HG03196 (cell line): ENCODE results near the gene GSG1L.

ENCODE experiments used
- ATAC-seq: cut with Tn5 transposase; IDR thresholded peaks from one replicate; pipeline ENCODE4 v1.9.1; 2021; ENCODE audit not compliant: unreplicated experiment

Gene GSG1L

GRCh38 chr16:28063591-28064061, at the start of gene GSG1L:
Gene GSG1L (minus strand): TSS chr16:28063714. CDS start chr16:28063424, 290 bp downstream.
- ATAC-seq, result no peak

GRCh38 chr16:28112908-28113307, 49.4 kb upstream of the GSG1L start:
- ATAC-seq, result no peak

GRCh38 chr16:28110977-28111376, 47.5 kb upstream of the GSG1L start:
- ATAC-seq, result no peak

GRCh38 chr16:28110479-28110878, 47.0 kb upstream of the GSG1L start:
- no peak for ATAC-seq

GRCh38 chr16:28110074-28110473, 46.6 kb upstream of the GSG1L start:
- no peak for ATAC-seq

DNA sequence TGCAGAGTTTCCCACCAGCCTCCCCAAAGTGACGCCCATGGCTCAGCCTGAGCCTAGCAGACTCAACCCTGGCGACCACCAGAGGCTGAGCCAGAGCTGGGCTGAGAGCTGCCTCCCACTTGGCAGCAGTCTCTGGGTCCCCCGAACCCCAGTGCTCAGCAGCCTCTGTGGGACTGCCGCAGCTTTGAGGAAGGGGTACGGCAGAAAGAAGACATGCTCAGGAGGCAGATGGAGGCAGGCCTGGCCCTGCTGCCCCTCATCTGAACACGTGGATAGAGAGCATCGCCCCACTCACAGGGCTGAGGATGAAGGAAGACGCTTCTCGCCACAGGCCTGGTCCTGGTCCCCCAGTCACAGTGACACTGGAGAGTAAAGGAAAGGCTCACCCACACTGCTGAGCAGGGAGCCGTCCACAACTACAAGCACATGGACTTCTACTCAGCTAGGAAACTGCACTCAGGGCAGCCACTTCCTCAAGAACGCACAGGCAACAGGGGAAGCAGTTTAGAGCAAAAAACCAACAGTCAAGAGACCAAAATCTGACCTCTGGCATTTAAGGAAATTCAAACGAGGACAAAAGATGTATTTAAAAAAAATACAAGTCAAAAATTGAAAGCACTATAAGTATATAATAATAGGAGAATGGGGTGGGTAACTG, 45.2 kb upstream of the GSG1L start:
- no peak for ATAC-seq

- no peak for ATAC-seq
Measured at GRCh38 chr16:28107232-28107631, 43.7 kb upstream of the GSG1L start.

DNA sequence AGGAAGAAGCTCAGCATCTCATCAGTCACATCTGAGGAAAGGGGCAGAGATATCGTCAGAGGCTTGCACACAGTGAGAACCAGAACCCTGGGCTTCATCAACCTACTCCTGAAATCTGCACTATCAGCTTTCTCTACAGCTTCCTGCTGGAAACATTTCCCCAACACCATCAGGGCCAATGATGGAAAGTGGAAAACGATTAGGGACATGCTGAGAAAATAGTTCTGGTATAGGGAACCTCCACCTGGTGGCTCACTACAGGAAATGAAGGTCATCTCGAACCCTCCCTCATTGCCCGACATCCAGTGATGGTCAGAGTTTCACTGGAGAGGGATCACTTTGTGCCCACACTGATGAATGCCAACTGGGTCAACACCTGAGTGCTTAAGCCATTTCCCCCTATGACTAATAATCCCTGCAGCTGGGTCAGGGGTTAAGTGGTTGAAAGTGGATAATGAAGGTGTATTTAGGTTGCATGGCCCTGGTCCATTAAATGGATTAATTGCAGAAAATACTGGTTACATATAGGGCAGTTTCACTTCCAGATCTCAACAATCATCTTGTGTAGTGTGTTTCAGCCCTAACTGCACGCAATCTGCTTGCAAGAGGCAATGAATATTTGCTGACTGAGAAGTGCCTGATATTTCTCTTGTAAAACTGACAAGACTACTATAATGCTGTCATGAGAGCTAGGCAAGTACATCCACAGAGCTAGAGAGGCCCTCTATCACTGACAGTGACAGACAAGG, 43.1 kb upstream of the GSG1L start:
- no peak for ATAC-seq

DNA sequence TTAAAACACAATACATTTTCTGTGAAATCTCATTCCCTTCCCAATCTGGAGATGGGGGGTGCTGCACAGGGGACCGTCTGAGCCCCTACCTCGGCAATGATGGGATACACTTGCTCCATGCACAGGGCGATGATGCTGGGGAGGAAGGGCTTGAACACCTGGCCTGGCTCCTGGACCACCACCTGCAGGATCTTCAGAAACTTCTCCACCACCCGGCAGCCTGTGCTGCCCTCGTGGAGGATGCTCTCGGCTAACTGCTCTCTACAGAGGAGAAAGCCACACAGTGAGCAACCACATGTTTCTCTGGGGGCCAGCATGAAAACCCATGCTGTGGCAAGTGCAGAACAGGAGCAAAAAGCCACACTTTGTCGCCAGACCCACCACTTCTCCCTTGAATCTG, 42.4 kb upstream of the GSG1L start:
- no peak for ATAC-seq

- no peak for ATAC-seq
Measured at GRCh38 chr16:28105297-28105696, 41.8 kb upstream of the GSG1L start.

- ATAC-seq, result no peak
Measured at GRCh38 chr16:28104404-28104803, 40.9 kb upstream of the GSG1L start.

DNA sequence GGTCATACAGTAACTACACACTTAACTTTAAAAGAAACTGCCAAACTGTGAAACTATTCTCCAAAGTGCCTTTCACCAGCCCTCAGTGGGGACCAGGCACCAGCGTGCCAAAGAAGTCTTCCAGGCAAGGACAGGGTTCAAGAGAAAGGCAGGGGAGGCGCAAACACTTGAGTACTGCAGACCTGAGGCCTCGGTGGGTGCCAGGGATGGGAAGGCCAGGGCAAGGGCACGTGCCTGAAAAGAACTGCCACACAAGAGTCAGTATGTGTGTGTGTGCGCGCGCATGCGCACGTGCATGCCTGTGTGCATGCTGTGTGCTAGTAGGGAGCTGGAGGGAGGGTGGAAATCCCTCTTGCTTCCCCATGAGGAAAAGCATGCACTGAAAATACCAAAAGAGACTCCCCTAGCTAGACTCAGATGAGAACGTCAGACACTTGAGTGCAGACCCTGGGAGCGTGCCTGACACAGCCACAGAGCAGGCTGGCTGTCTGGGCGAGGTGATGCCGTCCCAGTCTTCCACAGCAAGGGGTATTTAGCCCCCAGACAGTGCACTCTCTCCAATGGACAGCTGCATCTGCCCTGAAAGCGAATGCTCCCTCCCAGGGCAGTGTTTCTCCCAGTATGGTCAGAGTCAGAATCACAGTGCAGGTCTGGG, 40.1 kb upstream of the GSG1L start:
- ATAC-seq, result no peak

DNA sequence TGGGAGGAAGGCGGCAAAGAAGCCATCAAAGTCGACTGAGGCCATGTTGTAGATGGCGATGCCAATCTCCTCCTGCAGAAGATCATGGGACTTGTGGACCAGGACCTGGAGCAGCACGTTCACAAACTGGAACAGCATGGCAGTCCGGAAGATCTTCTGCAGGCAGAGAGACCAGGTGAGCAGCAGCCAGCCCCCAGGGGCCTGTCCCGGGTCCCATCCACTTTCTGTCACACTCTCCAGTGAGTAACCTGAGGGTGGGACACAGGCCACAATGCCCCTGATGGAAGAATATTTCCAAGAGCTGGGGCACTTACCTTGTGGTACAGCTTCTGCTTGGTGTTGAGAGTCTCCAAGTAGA, 38.0 kb upstream of the GSG1L start:
- ATAC-seq, result no peak

GRCh38 chr16:28100810-28101532, 37.5 kb upstream of the GSG1L start:
- no peak for ATAC-seq

- no peak for ATAC-seq
Measured at GRCh38 chr16:28098959-28099945, 35.7 kb upstream of the GSG1L start.

DNA sequence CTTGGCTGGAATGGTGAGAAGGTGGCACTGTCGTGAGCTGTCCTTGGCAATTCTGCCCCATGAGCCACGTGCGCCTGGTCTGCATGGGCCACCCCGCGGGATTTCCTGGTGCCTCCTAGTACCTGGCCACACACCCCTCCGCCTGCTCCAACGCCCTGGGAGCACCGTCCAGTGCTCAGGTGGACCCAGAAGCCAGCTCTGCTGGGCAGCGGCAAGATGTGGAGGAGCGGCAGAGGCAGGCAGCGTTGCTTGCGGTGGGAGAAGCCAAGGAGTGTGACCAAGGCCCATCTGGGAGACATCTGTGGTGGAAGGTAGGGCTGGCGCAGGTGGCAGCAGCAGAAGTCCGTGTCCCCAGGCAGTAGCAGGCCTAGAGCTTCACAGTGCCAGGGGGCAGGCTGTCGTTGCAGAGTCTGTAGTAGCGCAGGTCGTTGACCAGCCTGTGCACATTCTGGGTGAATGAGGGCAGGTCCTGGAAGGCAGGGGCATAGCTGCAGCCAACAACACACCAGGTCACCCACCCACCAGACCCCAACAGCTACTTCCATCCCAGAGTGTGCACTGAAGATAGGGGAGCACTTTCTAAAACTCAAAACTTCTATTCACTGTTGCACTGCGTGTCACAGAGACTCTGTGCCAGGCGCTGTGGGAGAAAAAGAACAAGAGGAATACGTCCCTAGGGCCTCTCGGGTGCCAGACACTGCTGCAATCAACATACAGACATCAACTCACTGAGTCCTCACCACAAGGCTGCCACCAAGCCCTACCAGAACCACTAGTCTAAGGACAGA, 34.9 kb upstream of the GSG1L start:
- ATAC-seq, result no peak

- no peak for ATAC-seq
Measured at GRCh38 chr16:28096983-28097899, 33.7 kb upstream of the GSG1L start.

DNA sequence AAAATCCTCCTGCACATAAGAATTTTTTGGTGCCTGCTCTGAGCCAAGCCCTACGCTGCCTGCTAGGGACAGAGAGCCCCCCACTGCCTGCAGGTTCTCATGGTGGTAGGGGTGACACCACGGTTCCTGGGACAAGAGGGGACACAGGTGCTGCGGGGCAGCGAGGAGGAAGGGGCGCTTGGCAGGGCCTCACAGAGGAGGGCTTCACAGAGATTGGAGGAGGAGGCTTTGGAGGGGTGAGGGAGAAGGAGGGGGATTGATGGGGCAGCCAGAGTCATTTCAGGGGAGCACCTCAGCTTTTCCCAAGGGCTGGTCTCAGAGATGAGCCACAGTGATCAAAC, 29.8 kb upstream of the GSG1L start:
- ATAC-seq, result no peak
